ENCODE measurements around the gene HS6ST3. TPM values are rescaled to one million over a fixed set of nuclear protein-coding genes. Genes with fewer than 3 reads are reported as not detected.

The HS6ST3 gene
- total and polyA plus RNA-seq, 9 of the 15 experiments (the other 6 are each of a cell fraction or from before 2014, with no cell fraction given): not detected

DNA sequence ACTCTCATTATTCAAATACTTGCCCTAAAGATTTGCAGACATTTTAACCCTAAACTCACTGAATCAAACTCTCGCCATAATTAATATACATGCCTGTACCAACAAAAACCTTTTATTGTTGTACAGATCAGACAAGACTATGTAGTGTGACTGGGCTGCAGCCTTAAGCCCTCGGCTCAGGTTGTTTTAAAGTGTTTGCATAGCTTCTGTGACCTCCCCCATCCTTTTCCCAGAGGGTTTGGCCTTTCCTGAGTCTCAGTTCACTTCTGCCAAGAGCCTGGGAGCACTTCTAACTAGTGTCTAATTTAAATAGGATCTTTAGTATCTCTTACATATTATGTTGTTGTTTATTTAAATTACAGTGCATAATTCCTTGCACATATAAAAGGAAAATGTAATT, 158.2 kb downstream of the HS6ST3 start:
- no peak for ATAC-seq
- Histone ChIP-seq H4K20me1 (replicated peaks; ENCODE audit: control insufficient read depth, insufficient read depth, low read length) (no peaks in the 10 kb centered on the region), H3K4me2 (ENCODE audit: insufficient read depth, low read length) (no peak overlapping the region), H3K27ac (ENCODE audit: extremely low read depth, low read depth, low read length) (no peak overlapping the region), H2AFZ (ENCODE audit: low read depth, low read length) (no peak overlapping the region), H3K36me3 (ENCODE audit: control insufficient read depth, insufficient read depth, low read length) (no peaks in the 10 kb centered on the region), H3K79me2 (ENCODE audit: control insufficient read depth, insufficient read depth, low read length) (no peaks in the 10 kb centered on the region), H3K9me1 (ENCODE audit: control insufficient read depth, insufficient read depth, low read length) (no peaks in the 10 kb centered on the region), H3K4me3 (no peak overlapping the region), H3K4me1 (replicated peaks in 1 of 2; ENCODE audit: control insufficient read depth in 2 of 2, insufficient read depth in 2 of 2, low read length in 2 of 2) (no peaks in the 10 kb centered on the region), H3K9me3 (replicated peaks; ENCODE audit: control insufficient read depth, insufficient read depth, low read depth, low read length) (no peaks in the 10 kb centered on the region), H3K9ac (ENCODE audit: insufficient read depth in 1 of 2, low read depth in 2 of 2, low read length in 2 of 2) (no peak overlapping the region), H3K27me3 (ENCODE audit: control insufficient read depth in 2 of 2, insufficient read depth in 2 of 2, low read length in 2 of 2) (no peaks in the 10 kb centered on the region)
- TF ChIP-seq XRCC3 (IDR thresholded peaks at IDR 0.05) (no peak), FIP1L1 (IDR thresholded peaks at IDR 0.05; ENCODE audit: low read depth, low read length, poor library complexity, severe bottlenecking) (no peak), TCF7 (IDR thresholded peaks at IDR 0.05; ENCODE audit: borderline replicate concordance) (no peak), ZNF699 (CRISPR knock-in tag; IDR thresholded peaks at IDR 0.05; ENCODE audit: insufficient replicate concordance) (no peak)
- no peak for FAIRE-seq
- ChIA-PET CTCF (ENCODE audit: low intra/inter-chr PET ratio) (no interaction called here), POLR2A (no interaction called here)
- BruUV-seq (replicated peaks): no TSS peak
- DNase-seq (ENCODE audit: extremely low read depth in 1 of 4, low spot score in 3 of 4): no peak
- in situ Hi-C loops (cut with MboI) (no loop called here), intact Hi-C loops (cut with micrococcal nuclease) (no loop called here)
- 0% methylated on average over 2 of the region's 2 CpGs for WGBS (ENCODE audit: insufficient coverage, low coverage, missing lambda C conversion rate)

GRCh38 chr13:96248996-96249395, 159.1 kb downstream of the HS6ST3 start:
- no peak overlapping the region for H3K27ac ChIP-seq (ENCODE audit: extremely low read depth, low read depth, low read length)
- H3K4me1 ChIP-seq (replicated peaks in 1 of 2; ENCODE audit: control insufficient read depth in 2 of 2, insufficient read depth in 2 of 2, low read length in 2 of 2): no peaks in the 10 kb centered on the region
- H4K20me1 ChIP-seq (replicated peaks; ENCODE audit: control insufficient read depth, insufficient read depth, low read length): no peaks in the 10 kb centered on the region
- H3K4me2 ChIP-seq (ENCODE audit: insufficient read depth, low read length): no peak overlapping the region
- no peak overlapping the region for H3K9ac ChIP-seq (ENCODE audit: insufficient read depth in 1 of 2, low read depth in 2 of 2, low read length in 2 of 2)
- ChIA-PET POLR2A (no interaction called here), CTCF (ENCODE audit: low intra/inter-chr PET ratio) (no interaction called here)
- intact Hi-C loops (cut with micrococcal nuclease): no loop called here
- no peaks in the 10 kb centered on the region for H3K9me1 ChIP-seq (ENCODE audit: control insufficient read depth, insufficient read depth, low read length)
- H3K4me3 ChIP-seq: no peak overlapping the region
- FAIRE-seq (no peak), DNase-seq (ENCODE audit: extremely low read depth in 1 of 4, low spot score in 3 of 4) (no peak), ATAC-seq (no peak)
- no peak overlapping the region for H2AFZ ChIP-seq (ENCODE audit: low read depth, low read length)
- in situ Hi-C loops (cut with MboI): no loop called here
- H3K9me3 ChIP-seq (replicated peaks; ENCODE audit: control insufficient read depth, insufficient read depth, low read depth, low read length): no peaks in the 10 kb centered on the region
- WGBS (ENCODE audit: insufficient coverage, low coverage, missing lambda C conversion rate): 0% methylated on average over 1 of the region's 1 CpG
- H3K79me2 ChIP-seq (ENCODE audit: control insufficient read depth, insufficient read depth, low read length): no peaks in the 10 kb centered on the region
- H3K36me3 ChIP-seq (ENCODE audit: control insufficient read depth, insufficient read depth, low read length): no peaks in the 10 kb centered on the region
- no TSS peak for BruUV-seq (replicated peaks)
- H3K27me3 ChIP-seq (ENCODE audit: control insufficient read depth in 2 of 2, insufficient read depth in 2 of 2, low read length in 2 of 2): no peaks in the 10 kb centered on the region
- TF ChIP-seq ZNF274 (IDR thresholded peaks at IDR 0.05; ENCODE audit: borderline replicate concordance, low read depth, low read length) (no peak), TEAD4 (IDR thresholded peaks at IDR 0.05; ENCODE audit: low read length) (no peak), TEAD4 (CRISPR knock-in tag; IDR thresholded peaks at IDR 0.05; ENCODE audit: borderline replicate concordance) (no peak), BHLHE40 (IDR thresholded peaks at IDR 0.05; ENCODE audit: low read length) (no peak), HLTF (IDR thresholded peaks at IDR 0.05) (no peak), MED1 (CRISPR knock-in tag; IDR thresholded peaks at IDR 0.05; ENCODE audit: borderline replicate concordance) (no peak), BCOR (IDR thresholded peaks at IDR 0.05) (no peak), CEBPG (CRISPR knock-in tag; IDR thresholded peaks at IDR 0.05) (no peak), CEBPG (tag; conservative IDR thresholded peaks at IDR 0.05 in 1 of 2, IDR thresholded peaks at IDR 0.05 in 1 of 2) (no peak)
- TF ChIP-seq, protein P1, sequence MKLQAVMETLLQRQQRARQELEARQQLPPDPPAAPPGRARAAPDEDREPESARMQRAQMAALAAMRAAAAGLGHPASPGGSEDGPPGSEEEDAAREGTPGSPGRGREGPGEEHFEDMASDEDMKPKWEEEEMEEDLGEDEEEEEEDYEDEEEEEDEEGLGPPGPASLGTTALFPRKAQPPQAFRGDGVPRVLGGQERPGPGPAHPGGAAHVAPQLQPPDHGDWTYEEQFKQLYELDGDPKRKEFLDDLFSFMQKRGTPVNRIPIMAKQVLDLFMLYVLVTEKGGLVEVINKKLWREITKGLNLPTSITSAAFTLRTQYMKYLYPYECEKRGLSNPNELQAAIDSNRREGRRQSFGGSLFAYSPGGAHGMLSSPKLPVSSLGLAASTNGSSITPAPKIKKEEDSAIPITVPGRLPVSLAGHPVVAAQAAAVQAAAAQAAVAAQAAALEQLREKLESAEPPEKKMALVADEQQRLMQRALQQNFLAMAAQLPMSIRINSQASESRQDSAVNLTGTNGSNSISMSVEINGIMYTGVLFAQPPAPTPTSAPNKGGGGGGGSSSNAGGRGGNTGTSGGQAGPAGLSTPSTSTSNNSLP (IDR thresholded peaks at IDR 0.05; ENCODE audit: borderline replicate concordance, low read depth, low read length): no peak
